T-cell (primary cell): ENCODE measurements around the gene SDK1. TPM values are rescaled to one million over a fixed set of nuclear protein-coding genes. Genes with fewer than 3 reads are reported as not detected.

ENCODE experiments used
- ATAC-seq, 4 experiments: fragments of 200-7000 bp in 3 of 4; fragments of 150-1000 bp in 1 of 4; cut with Tn5 transposase; replicated peaks in 1 of 4; 1 replicate in 3 of 4; 2 replicates in 1 of 4; pipeline ENCODE4 v1.10.0; 2021; ENCODE audit warnings: moderate library complexity in 3 of 4, mild to moderate bottlenecking in 2 of 4, moderate number of reproducible peaks in 1 of 4
- CTCF ChIA-PET, 2 donors: fragments of 300-600 bp; sonication (Branson Sonifier 250); formaldehyde crosslinking; loops; one replicate each; lab custom pipeline; 2022; ENCODE audit warnings: antibody characterized with exemption in 2 of 2; lab: Charles Lee
- POLR2A ChIA-PET, 2 donors: fragments of 300-600 bp; sonication (Branson Sonifier 250); formaldehyde crosslinking; loops; one replicate each; lab custom pipeline; 2022; ENCODE audit warnings: antibody characterized with exemption in 2 of 2; lab: Charles Lee
- DNase-seq, 35 experiments: peaks; one replicate each; pipeline versions ENCODE4 v3.0.0 to v3.0.0-alpha.2; 2013 to 2023
- H3K27ac ChIP-seq: one replicate; pipeline ENCODE4 v1.5.1; 2013; ENCODE audit warnings: low read length
- H3K27me3 ChIP-seq, 2 experiments: replicated peaks in 1 of 2; 1 replicate in 1 of 2; 2 replicates in 1 of 2; pipeline versions ENCODE4 v1.6.1 to v1.7.0; 2013; ENCODE audit warnings: low read length in 1 of 2, mixed read lengths in 1 of 2; ENCODE audit not compliant: control insufficient read depth in 2 of 2, insufficient read depth in 2 of 2; ENCODE audit errors: extremely low read depth in 1 of 2
- H3K36me3 ChIP-seq, 2 donors: 1 replicate in 1 of 2; 2 replicates in 1 of 2; pipeline versions ENCODE4 v1.6.1 to v1.7.0; 2013; ENCODE audit warnings: low read length in 1 of 2; ENCODE audit not compliant: control insufficient read depth in 2 of 2, insufficient read depth in 1 of 2; ENCODE audit errors: extremely low read depth in 1 of 2
- H3K4me1 ChIP-seq, 2 experiments: 1 replicate in 1 of 2; 2 replicates in 1 of 2; pipeline versions ENCODE4 v1.6.1 to v1.7.0; 2013; ENCODE audit warnings: low read length in 2 of 2, mixed read lengths in 1 of 2; ENCODE audit not compliant: insufficient read depth in 2 of 2, control insufficient read depth in 1 of 2; ENCODE audit errors: extremely low read depth in 1 of 2
- H3K4me3 ChIP-seq, 2 donors: 1 replicate in 1 of 2; 2 replicates in 1 of 2; pipeline versions ENCODE4 v1.5.1 to v1.7.0; 2013; ENCODE audit warnings: mild to moderate bottlenecking in 2 of 2, low read length in 1 of 2, moderate library complexity in 1 of 2; ENCODE audit not compliant: control insufficient read depth in 1 of 2; ENCODE audit errors: extremely low read depth in 1 of 2
- H3K9me3 ChIP-seq: 2 replicates; pipeline ENCODE4 v1.7.0; 2013
- H3K27ac Mint-ChIP-seq, 2 donors: one replicate each; pipeline ENCODE4 v1.8.0; 2020 to 2021; ENCODE audit warnings: mild to moderate bottlenecking in 2 of 2, mixed read lengths in 2 of 2
- H3K27me3 Mint-ChIP-seq, 2 donors: one replicate each; pipeline ENCODE4 v1.8.0; 2021 to 2022; ENCODE audit warnings: mixed read lengths in 2 of 2
- H3K36me3 Mint-ChIP-seq: one replicate; pipeline ENCODE4 v1.8.0; 2021; ENCODE audit warnings: mixed read lengths
- H3K4me1 Mint-ChIP-seq, 3 donors: one replicate each; pipeline ENCODE4 v1.8.0; 2020 to 2022; ENCODE audit warnings: mixed read lengths in 3 of 3, mild to moderate bottlenecking in 1 of 3
- H3K4me3 Mint-ChIP-seq, 3 donors: one replicate each; pipeline ENCODE4 v1.8.0; 2020 to 2022; ENCODE audit warnings: mild to moderate bottlenecking in 3 of 3, mixed read lengths in 3 of 3, moderate library complexity in 3 of 3
- H3K9me3 Mint-ChIP-seq, 3 donors: one replicate each; pipeline ENCODE4 v1.8.0; 2020 to 2022; ENCODE audit warnings: mixed read lengths in 3 of 3
- WGBS: methylation state at CpG from one replicate; pipeline ENCODE4 v1.1.5; 2013; ENCODE audit warnings: missing lambda C conversion rate; ENCODE audit not compliant: insufficient coverage; 5-methylcytosine and 5-hydroxymethylcytosine counted together
- total RNA-seq, 35 experiments: library from RNA in 6 of 35; stranded (reverse) in 6 of 35; fragments of 120-200 nt in 1 of 35; gene quantifications; one replicate each; pipeline versions ENCODE4 v1.2.1 to v1.2.4 and lab custom pipeline; 2013 to 2026

The SDK1 gene
- total RNA-seq, 5 donors from 2014 or later (not counting 1 experiment from before 2014, with no cell fraction given): 0.47 to 1.7 (median 0.63) TPM

DNA sequence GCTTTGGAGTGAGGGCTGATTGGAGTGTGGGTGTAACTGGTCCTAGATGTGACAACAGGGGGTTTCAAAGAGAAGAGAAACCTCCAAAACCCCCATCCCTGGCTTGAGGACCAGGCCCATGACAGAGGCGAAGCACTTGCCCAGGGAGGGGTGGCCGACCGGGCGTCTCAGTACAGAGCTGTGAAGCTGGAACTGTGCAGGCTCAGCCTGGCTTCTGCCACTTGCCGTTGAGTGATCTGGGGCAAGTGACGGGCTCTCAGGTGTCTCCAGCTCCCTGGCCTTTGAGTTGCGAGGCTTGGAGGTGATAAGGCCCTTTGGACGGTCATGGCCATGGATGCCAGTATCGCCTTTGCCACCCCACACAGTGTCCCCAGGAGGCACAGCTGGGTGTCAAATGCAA is 849.7 kb downstream of the SDK1 start:
- ChIA-PET CTCF (no interaction called here), POLR2A (no interaction called here)
- Histone ChIP-seq H3K4me3 (no peak overlapping the region), H3K27me3 (no peaks in the 10 kb centered on the region), H3K4me1 (no peaks in the 10 kb centered on the region), H3K36me3 (no peaks in the 10 kb centered on the region), H3K27ac (no peak overlapping the region), H3K9me3 (no peaks in the 10 kb centered on the region)
- Mint-ChIP-seq H3K27me3 (peaks cover 0 to 2% of the 10 kb centered on the region in 2 donors), H3K36me3 (no peaks in the 10 kb centered on the region), H3K4me3 (no peak overlapping the region), H3K27ac (no peak overlapping the region), H3K9me3 (no peaks in the 10 kb centered on the region), H3K4me1 (no peaks in the 10 kb centered on the region)
- 94% methylated on average over 9 of the region's 9 CpGs for WGBS
- ATAC-seq (no peak), DNase-seq (no peak)

DNA sequence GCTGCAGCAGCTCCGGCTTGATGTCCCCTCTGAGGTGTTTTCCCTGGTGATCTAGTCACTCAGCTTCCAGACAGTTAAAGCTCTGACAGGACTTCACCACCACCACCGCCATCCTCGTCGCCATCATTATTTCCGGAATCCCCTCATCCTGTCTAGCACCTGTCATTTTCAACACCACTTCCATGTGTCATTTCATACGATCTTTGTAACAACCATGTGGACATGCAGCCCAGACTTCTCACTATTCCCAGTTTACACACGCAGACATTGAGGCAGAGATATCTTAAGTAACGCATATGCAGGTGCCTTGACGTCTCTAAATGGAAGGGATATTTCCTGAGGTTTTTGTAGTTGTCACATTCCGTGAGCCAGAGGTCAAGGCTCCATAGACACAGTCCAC is 850.5 kb downstream of the SDK1 start:
- no peak overlapping the region for H3K4me3 ChIP-seq
- CTCF ChIA-PET: no interaction called here
- H3K9me3 ChIP-seq: no peaks in the 10 kb centered on the region
- Mint-ChIP-seq H3K9me3 (no peaks in the 10 kb centered on the region), H3K4me3 (no peak overlapping the region), H3K27ac (no peak overlapping the region), H3K4me1 (no peaks in the 10 kb centered on the region), H3K27me3 (no peaks in the 10 kb centered on the region), H3K36me3 (no peaks in the 10 kb centered on the region)
- POLR2A ChIA-PET: no interaction called here
- no peaks in the 10 kb centered on the region for H3K4me1 ChIP-seq
- no peaks in the 10 kb centered on the region for H3K36me3 ChIP-seq
- ATAC-seq (no peak), DNase-seq (no peak)
- H3K27ac ChIP-seq: no peak overlapping the region
- 86% methylated on average over 7 of the region's 10 CpGs for WGBS
- no peaks in the 10 kb centered on the region for H3K27me3 ChIP-seq

DNA sequence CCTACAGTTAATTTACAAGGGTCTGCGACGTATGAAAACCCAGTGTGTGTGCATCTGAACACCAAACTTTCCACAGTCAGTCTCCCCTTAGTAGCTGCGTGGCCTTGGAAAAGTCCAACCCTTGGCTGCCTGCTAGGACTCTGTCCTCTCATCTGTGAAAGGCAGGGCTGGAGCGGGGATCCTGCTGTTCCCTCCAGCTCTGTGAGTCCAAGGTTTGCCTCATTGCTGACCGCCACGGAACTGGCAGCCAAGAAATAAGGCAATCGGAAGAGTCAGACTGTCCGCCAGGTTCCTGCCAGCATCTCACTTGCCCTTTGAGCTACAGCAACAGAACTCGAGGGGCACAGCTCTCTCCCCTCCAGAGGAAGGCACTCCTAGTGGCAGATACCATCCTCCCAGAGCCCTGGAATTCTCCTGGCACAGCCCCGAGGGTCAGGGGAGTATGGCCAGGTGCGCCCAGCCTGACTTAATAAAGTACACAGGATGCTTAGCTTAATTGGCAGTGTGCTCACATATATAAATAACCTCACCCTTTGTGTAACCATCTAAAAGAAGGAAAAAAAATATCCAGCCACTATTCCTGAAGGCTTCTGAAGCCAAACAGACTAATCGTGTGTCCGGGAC is 851.0 kb downstream of the SDK1 start:
- H3K4me1 Mint-ChIP-seq: no peaks in the 10 kb centered on the region
- H3K9me3 ChIP-seq: no peaks in the 10 kb centered on the region
- no peaks in the 10 kb centered on the region for H3K36me3 ChIP-seq
- H3K27ac ChIP-seq: no peak overlapping the region
- no peak overlapping the region for H3K4me3 ChIP-seq
- no peaks in the 10 kb centered on the region for H3K36me3 Mint-ChIP-seq
- no peak for DNase-seq
- WGBS: 81% methylated on average over 10 of the region's 13 CpGs
- no peaks in the 10 kb centered on the region for H3K27me3 ChIP-seq
- ATAC-seq: no peak
- H3K27me3 Mint-ChIP-seq: no peaks in the 10 kb centered on the region
- H3K27ac Mint-ChIP-seq: no peak overlapping the region
- ChIA-PET CTCF (no interaction called here), POLR2A (no interaction called here)
- H3K9me3 Mint-ChIP-seq: no peaks in the 10 kb centered on the region
- H3K4me3 Mint-ChIP-seq: no peak overlapping the region
- H3K4me1 ChIP-seq: no peaks in the 10 kb centered on the region

DNA sequence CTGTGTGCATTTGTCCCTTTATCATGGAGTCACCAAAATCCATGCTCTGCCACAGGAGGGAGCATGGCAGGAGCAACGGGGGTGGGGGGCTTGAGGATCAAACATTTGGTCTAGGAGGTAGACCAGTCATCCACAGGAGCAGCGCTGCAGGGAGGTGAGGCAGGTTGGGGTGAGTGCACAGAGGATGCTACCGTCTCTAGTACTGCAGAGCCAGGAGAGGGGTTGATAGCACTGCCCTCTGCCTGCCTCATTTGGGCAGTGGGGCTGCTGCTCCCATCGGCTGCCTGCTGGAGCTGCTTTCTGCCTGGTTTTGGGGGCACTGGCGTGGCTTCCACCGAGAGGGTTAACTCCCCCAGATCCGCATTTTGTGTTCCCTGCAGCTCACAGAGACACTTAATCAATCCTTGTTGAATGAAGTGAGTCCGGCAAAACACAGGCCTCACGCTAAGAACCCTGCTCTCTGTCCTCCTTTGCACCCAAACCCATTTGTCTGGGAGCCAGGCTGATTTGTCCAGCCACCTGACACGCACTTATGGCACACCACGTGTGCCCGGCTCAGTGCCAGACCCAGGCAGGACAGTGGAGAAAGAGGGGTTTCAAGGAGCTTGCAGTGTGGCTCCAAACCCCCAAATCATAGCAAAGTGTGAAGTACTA is 854.0 kb downstream of the SDK1 start:
- Histone ChIP-seq H3K4me3 (no peak overlapping the region), H3K9me3 (no peaks in the 10 kb centered on the region), H3K4me1 (no peaks in the 10 kb centered on the region), H3K27me3 (peaks cover 0 to 2% of the 10 kb centered on the region in 2 experiments), H3K36me3 (no peaks in the 10 kb centered on the region), H3K27ac (no peak overlapping the region)
- Mint-ChIP-seq H3K36me3 (no peaks in the 10 kb centered on the region), H3K27me3 (no peaks in the 10 kb centered on the region), H3K4me1 (no peaks in the 10 kb centered on the region), H3K9me3 (no peaks in the 10 kb centered on the region), H3K27ac (no peak overlapping the region), H3K4me3 (no peak overlapping the region)
- DNase-seq (no peak), ATAC-seq (no peak)
- WGBS: 64% methylated on average over 9 of the region's 12 CpGs
- ChIA-PET POLR2A (no interaction called here), CTCF (no interaction called here)

DNA sequence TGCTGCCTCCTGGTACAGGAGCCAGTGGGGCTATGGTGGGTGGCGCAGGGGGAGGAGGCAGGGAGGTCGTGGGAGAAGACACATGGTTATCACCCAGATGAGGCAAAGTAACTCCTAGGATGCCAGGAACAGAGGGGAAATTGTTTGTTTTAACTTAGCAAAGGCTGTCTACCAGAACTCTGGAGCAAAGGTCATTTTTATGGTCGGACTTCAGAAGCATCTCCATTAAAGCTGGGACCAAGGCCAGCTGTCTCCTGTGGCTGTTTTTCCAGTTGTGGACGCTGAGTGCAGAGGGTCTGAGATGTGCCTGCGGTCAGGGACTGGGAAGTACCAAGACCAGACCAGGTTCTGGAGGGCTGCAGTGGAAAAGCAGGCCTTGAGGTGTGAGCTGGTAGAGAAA is 855.1 kb downstream of the SDK1 start:
- ATAC-seq: no peak

DNA sequence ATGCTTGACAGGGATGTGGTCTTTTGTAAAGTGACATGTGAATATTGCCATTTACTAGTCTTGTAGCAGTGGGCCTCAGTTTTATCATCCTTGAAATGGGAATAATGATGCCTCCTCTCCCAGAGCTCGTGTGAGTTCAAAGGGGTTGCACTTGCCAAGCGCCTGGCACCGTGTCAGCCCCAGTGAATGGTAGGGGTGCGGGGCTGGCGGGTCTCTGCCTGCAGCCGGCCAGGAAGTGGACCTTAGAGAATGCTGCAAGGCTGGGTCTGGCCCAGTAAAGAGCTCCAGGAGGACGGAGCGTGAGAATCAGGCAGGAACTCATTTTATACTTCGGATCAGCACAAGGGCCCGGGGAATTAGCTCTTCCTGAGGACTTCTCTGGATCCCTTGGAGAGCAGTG is 856.6 kb downstream of the SDK1 start:
- Mint-ChIP-seq H3K27me3 (no peaks in the 10 kb centered on the region), H3K4me1 (no peaks in the 10 kb centered on the region), H3K27ac (no peak overlapping the region), H3K36me3 (no peaks in the 10 kb centered on the region), H3K9me3 (no peaks in the 10 kb centered on the region), H3K4me3 (no peak overlapping the region)
- 85% methylated on average over 9 of the region's 10 CpGs for WGBS
- Histone ChIP-seq H3K4me1 (no peaks in the 10 kb centered on the region), H3K36me3 (no peaks in the 10 kb centered on the region), H3K27ac (no peak overlapping the region), H3K9me3 (no peaks in the 10 kb centered on the region), H3K4me3 (no peak overlapping the region), H3K27me3 (peaks cover 0 to 9% of the 10 kb centered on the region in 2 experiments)
- ATAC-seq (no peak), DNase-seq (no peak)
- ChIA-PET CTCF (no interaction called here), POLR2A (no interaction called here)

More for the DNA sequence above, 855.1 kb downstream of the SDK1 start:
- no peak for DNase-seq
- Mint-ChIP-seq H3K9me3 (no peaks in the 10 kb centered on the region), H3K27ac (no peak overlapping the region), H3K36me3 (no peaks in the 10 kb centered on the region), H3K4me1 (no peaks in the 10 kb centered on the region), H3K27me3 (no peaks in the 10 kb centered on the region), H3K4me3 (no peak overlapping the region)
- Histone ChIP-seq H3K4me3 (no peak overlapping the region), H3K36me3 (no peaks in the 10 kb centered on the region), H3K27me3 (peaks cover 0 to 7% of the 10 kb centered on the region in 2 experiments), H3K27ac (no peak overlapping the region), H3K4me1 (no peaks in the 10 kb centered on the region), H3K9me3 (no peaks in the 10 kb centered on the region)
- 70% methylated on average over 3 of the region's 5 CpGs for whole genome bisulfite sequencing
- ChIA-PET POLR2A (no interaction called here), CTCF (no interaction called here)
